Endothelial cell of umbilical vein (primary cell): ENCODE measurements around the gene HSD3B1. TPM values are rescaled to one million over a fixed set of nuclear protein-coding genes. Genes with fewer than 3 reads are reported as not detected.

Source experiments
- BruUV-seq: library from RNA; stranded (reverse); fragments of 400-500 nt; replicated peaks from 2 replicates; lab custom pipeline; 2021; lab: Mats Ljungman, UMichigan
- CTCF ChIA-PET: fragments of 300-600, 350-600 bp; sonication (Branson Sonifier 250); formaldehyde crosslinking; loops from one replicate; lab custom pipeline; 2021; ENCODE audit warnings: antibody characterized with exemption, inconsistent platforms; lab: Charles Lee
- POLR2A ChIA-PET: fragments of 300-600, 350-600 bp; sonication (Branson Sonifier 250); formaldehyde crosslinking; loops from one replicate; lab custom pipeline; 2021; ENCODE audit warnings: antibody characterized with exemption, inconsistent platforms; lab: Charles Lee
- DNase-seq: peaks from one replicate; pipeline ENCODE4 v3.0.0-alpha.2; 2011; ENCODE audit warnings: low read depth, low spot score
- FAIRE-seq: peaks from 2 replicates; lab custom pipeline; 2011; peaks lifted over from hg19 to GRCh38; lab: Jason Lieb, UNC
- H2AFZ ChIP-seq: 2 replicates; pipeline ENCODE4 v1.6.0; 2012; ENCODE audit warnings: low read depth, low read length, control low read depth, inconsistent platforms
- H3K27ac ChIP-seq: 2 replicates; pipeline ENCODE4 v1.5.1; 2011; ENCODE audit warnings: low read depth, mild to moderate bottlenecking, control low read depth, low read length, moderate library complexity; ENCODE audit not compliant: insufficient read depth
- H3K27me3 ChIP-seq, 2 experiments: 2 replicates each; pipeline versions ENCODE4 v1.6.0 to v1.6.1; 2011; ENCODE audit warnings: low read length in 2 of 2, mixed read lengths in 1 of 2; ENCODE audit not compliant: control insufficient read depth in 2 of 2, insufficient read depth in 2 of 2
- H3K36me3 ChIP-seq, 2 experiments: 2 replicates in 1 of 2; 3 replicates in 1 of 2; pipeline ENCODE4 v1.5.1; 2011; ENCODE audit warnings: low read length in 2 of 2, mild to moderate bottlenecking in 1 of 2, moderate library complexity in 1 of 2; ENCODE audit not compliant: control insufficient read depth in 2 of 2, insufficient read depth in 2 of 2; ENCODE audit errors: extremely low read depth in 1 of 2
- H3K4me1 ChIP-seq: 3 replicates; pipeline ENCODE4 v1.5.1; 2011; ENCODE audit warnings: mild to moderate bottlenecking, low read length; ENCODE audit not compliant: control insufficient read depth, insufficient read depth; ENCODE audit errors: extremely low read depth
- H3K4me2 ChIP-seq: 2 replicates; pipeline ENCODE4 v1.6.1; 2011; ENCODE audit warnings: low read length, control low read depth, mixed read lengths; ENCODE audit not compliant: insufficient read depth
- H3K4me3 ChIP-seq, 3 experiments: fragments of 200-600 bp in 1 of 3; sonication (generic), shearing (Covaris generic) in 1 of 3; replicated peaks in 1 of 3; 2 replicates each; pipeline ENCODE4 v1.5.1; 2011 to 2016; ENCODE audit warnings: control low read depth in 3 of 3, low read length in 3 of 3, mild to moderate bottlenecking in 2 of 3, inconsistent platforms in 1 of 3, low read depth in 1 of 3, moderate library complexity in 1 of 3; ENCODE audit not compliant: insufficient read depth in 1 of 3
- H3K79me2 ChIP-seq: 2 replicates; pipeline ENCODE4 v1.6.0; 2012; ENCODE audit warnings: low read length, inconsistent platforms; ENCODE audit not compliant: control insufficient read depth, insufficient read depth
- H3K9ac ChIP-seq: replicated peaks from 2 replicates; pipeline ENCODE3; 2011; ENCODE audit warnings: low read length, control low read depth; ENCODE audit not compliant: insufficient read depth; ENCODE audit errors: extremely low read depth
- H3K9me1 ChIP-seq: replicated peaks from 3 replicates; pipeline ENCODE4 v1.6.0; 2011; ENCODE audit warnings: mild to moderate bottlenecking, low read length; ENCODE audit not compliant: control insufficient read depth, insufficient read depth; ENCODE audit errors: extremely low read depth
- H3K9me3 ChIP-seq: replicated peaks from 2 replicates; pipeline ENCODE4 v1.5.1; 2012; ENCODE audit warnings: low read length, inconsistent platforms; ENCODE audit not compliant: control insufficient read depth, insufficient read depth
- H4K20me1 ChIP-seq: replicated peaks from 2 replicates; pipeline ENCODE3; 2011; ENCODE audit warnings: mild to moderate bottlenecking, low read length; ENCODE audit not compliant: control insufficient read depth, insufficient read depth; ENCODE audit errors: extremely low read depth
- EZH2 ChIP-seq: IDR thresholded peaks from 2 replicates; pipeline ENCODE4 v1.6.1; 2012; ENCODE audit warnings: borderline replicate concordance, low read depth, mild to moderate bottlenecking, moderate library complexity, low read length, inconsistent platforms; ENCODE audit not compliant: severe bottlenecking
- FOS ChIP-seq: IDR thresholded peaks from 2 replicates; pipeline ENCODE4 v1.6.1; 2011; ENCODE audit warnings: mild to moderate bottlenecking, low read length, moderate library complexity, borderline replicate concordance; ENCODE audit not compliant: insufficient read depth
- GATA2 ChIP-seq: IDR thresholded peaks from 2 replicates; pipeline ENCODE4 v1.7.0; 2011; ENCODE audit warnings: low read depth, mild to moderate bottlenecking, moderate library complexity, mixed read lengths, low read length; ENCODE audit not compliant: insufficient read length, insufficient read depth
- JUN ChIP-seq: IDR thresholded peaks from 2 replicates; pipeline ENCODE4 v1.6.1; 2011; ENCODE audit warnings: borderline replicate concordance, low read depth; ENCODE audit not compliant: insufficient read length, insufficient read depth
- MYC ChIP-seq: IDR thresholded peaks from one replicate; pipeline ENCODE4 v1.6.1; 2011; ENCODE audit warnings: mild to moderate bottlenecking, low read depth, low read length
- POLR2A ChIP-seq: IDR thresholded peaks from 2 replicates; pipeline ENCODE4 v1.6.1; 2012; ENCODE audit warnings: low read depth, mild to moderate bottlenecking, control low read depth, low read length
- POLR2AphosphoS5 ChIP-seq: IDR thresholded peaks from 2 replicates; pipeline ENCODE4 v1.6.1; 2012; ENCODE audit warnings: low read depth, mild to moderate bottlenecking, control low read depth, low read length, moderate library complexity; ENCODE audit not compliant: insufficient read depth
- dilution Hi-C: fragments of 300-500 bp; cut with MboI; formaldehyde crosslinking; loops from one replicate; pipeline ENCODE4 v1.15.0; 2019; ENCODE audit warnings: low sequenced_read_pairs; ENCODE audit not compliant: extremely low pct_ligation_motif_present
- intact Hi-C: fragments of 100-400 bp; cut with micrococcal nuclease; formaldehyde crosslinking; loops from one replicate; pipeline ENCODE4 v1.10.0; 2022
- polyA plus RNA-seq, 4 experiments: library from polyadenylated mRNA; depleted of rRNA in 3 of 4; stranded (reverse) in 3 of 4; unstranded in 1 of 4; fragments of >200 nt; gene quantifications; 2 replicates each; pipeline versions ENCODE4 v1.2.1 to v1.2.3, GENCODE V29; 2011 to 2012; ENCODE audit warnings: missing spikeins in 1 of 4
- total RNA-seq: library from RNA; stranded (reverse); gene quantifications from 2 replicates; pipeline ENCODE4 v1.2.3, GENCODE V29; 2021
- TF ChIP-seq, protein P1 (sequence below), 2 donors: IDR thresholded peaks; 1 replicate in 1 of 2; 2 replicates in 1 of 2; pipeline ENCODE4 v1.5.1; 2011; ENCODE audit warnings: low read length in 2 of 2, mild to moderate bottlenecking in 2 of 2, moderate library complexity in 2 of 2, control low read depth in 1 of 2, inconsistent platforms in 1 of 2, low read depth in 1 of 2; ENCODE audit not compliant: insufficient read depth in 1 of 2; ENCODE audit errors: extremely low read depth in 1 of 2
- TF ChIP-seq, protein P2 (sequence below): IDR thresholded peaks from 2 replicates; pipeline ENCODE4 v1.6.1; 2011; ENCODE audit not compliant: insufficient read depth, insufficient read length

Gene HSD3B1
- total and polyA plus RNA-seq, 2 donors (not counting 3 experiments of a cell fraction or from before 2014, with no cell fraction given): not detected

DNA sequence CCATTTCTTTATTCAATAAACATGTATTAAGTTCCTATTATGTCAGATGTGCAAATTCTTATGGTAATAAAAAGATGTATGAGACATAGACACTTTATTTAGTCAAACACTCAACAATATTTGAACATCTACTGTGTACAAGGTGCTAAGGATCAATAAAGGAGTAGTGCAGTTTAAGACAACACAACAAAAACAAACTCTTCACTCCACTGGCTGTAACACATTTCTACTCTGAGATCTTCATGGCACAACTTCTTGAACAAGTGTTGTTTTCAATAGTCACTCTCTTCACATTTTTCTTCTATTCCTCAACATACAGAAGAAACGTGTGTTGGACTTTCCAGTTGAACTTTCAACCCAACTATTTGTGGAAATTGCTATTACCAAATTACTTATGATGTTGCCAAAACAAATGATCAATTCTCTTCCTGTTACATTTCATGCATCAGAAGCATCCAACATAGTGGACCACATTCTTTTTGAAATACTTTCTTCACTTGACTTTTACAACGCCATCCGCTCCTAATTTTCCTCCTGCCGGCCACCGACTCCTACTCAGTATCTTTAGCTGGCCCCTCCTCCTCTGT, 25.4 kb downstream of the HSD3B1 start:
- H3K9me1 ChIP-seq: no peaks in the 10 kb centered on the region
- CTCF ChIA-PET: no interaction called here
- no TSS peak for BruUV-seq
- TF ChIP-seq, protein P1, sequence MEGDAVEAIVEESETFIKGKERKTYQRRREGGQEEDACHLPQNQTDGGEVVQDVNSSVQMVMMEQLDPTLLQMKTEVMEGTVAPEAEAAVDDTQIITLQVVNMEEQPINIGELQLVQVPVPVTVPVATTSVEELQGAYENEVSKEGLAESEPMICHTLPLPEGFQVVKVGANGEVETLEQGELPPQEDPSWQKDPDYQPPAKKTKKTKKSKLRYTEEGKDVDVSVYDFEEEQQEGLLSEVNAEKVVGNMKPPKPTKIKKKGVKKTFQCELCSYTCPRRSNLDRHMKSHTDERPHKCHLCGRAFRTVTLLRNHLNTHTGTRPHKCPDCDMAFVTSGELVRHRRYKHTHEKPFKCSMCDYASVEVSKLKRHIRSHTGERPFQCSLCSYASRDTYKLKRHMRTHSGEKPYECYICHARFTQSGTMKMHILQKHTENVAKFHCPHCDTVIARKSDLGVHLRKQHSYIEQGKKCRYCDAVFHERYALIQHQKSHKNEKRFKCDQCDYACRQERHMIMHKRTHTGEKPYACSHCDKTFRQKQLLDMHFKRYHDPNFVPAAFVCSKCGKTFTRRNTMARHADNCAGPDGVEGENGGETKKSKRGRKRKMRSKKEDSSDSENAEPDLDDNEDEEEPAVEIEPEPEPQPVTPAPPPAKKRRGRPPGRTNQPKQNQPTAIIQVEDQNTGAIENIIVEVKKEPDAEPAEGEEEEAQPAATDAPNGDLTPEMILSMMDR (IDR thresholded peaks at IDR 0.05; ENCODE audit: extremely low read depth in 1 of 2, insufficient read depth in 1 of 2, low read depth in 1 of 2, low read length in 2 of 2): no peak
- TF ChIP-seq, protein P2, sequence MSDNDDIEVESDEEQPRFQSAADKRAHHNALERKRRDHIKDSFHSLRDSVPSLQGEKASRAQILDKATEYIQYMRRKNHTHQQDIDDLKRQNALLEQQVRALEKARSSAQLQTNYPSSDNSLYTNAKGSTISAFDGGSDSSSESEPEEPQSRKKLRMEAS: no peak
- TF ChIP-seq POLR2AphosphoS5: no peak
- no peak for TF ChIP-seq JUN
- TF ChIP-seq GATA2: no peak
- TF ChIP-seq MYC: no peak
- no peak for TF ChIP-seq POLR2A
- no peak for TF ChIP-seq FOS
- no peak for TF ChIP-seq EZH2
- H2AFZ ChIP-seq: no peak overlapping the region
- no peaks in the 10 kb centered on the region for H3K36me3 ChIP-seq
- H3K4me2 ChIP-seq: no peak overlapping the region
- H3K9ac ChIP-seq: no peak overlapping the region
- no peak overlapping the region for H3K27ac ChIP-seq
- intact Hi-C loops: no loop called here
- DNase-seq (no peak), FAIRE-seq (no peak)
- H4K20me1 ChIP-seq: no peaks in the 10 kb centered on the region
- no peaks in the 10 kb centered on the region for H3K79me2 ChIP-seq
- H3K27me3 ChIP-seq: no peaks in the 10 kb centered on the region
- POLR2A ChIA-PET: no interaction called here
- no peaks in the 10 kb centered on the region for H3K9me3 ChIP-seq
- no peaks in the 10 kb centered on the region for H3K4me1 ChIP-seq
- dilution Hi-C loops: no loop called here
- H3K4me3 ChIP-seq: no peak overlapping the region
